A673 (cell line): Measurements from ENCODE around the gene DCTN3. TPM values are rescaled to one million over a fixed set of nuclear protein-coding genes. Genes with fewer than 3 reads are reported as not detected.

Source experiments
- BruUV-seq: library from RNA; stranded (reverse); fragments of 400-500 nt; replicated peaks from 2 replicates; lab custom pipeline; 2021; lab: Mats Ljungman, UMichigan
- CTCF ChIA-PET: fragments of 300-600 bp; sonication (Branson Sonifier 250); formaldehyde crosslinking; loops from one replicate; lab custom pipeline; 2022; ENCODE audit warnings: antibody characterized with exemption; lab: Charles Lee
- POLR2A ChIA-PET: fragments of 300-600 bp; sonication (Branson Sonifier 250); formaldehyde crosslinking; loops from one replicate; lab custom pipeline; 2022; ENCODE audit warnings: antibody characterized with exemption; ENCODE audit not compliant: low non-redundant PET; lab: Charles Lee
- DNase-seq: peaks from one replicate; pipeline ENCODE4 v3.0.0-alpha.2; 2015; ENCODE audit warnings: low spot score
- H3K27ac ChIP-seq: fragments of 200-600 bp; sonication (generic); 2 replicates; pipeline ENCODE4 v1.5.1; 2016; ENCODE audit warnings: mixed run types, low read depth, mild to moderate bottlenecking, mixed read lengths, antibody characterized with exemption, low read length; ENCODE audit not compliant: poor library complexity, severe bottlenecking
- H3K27me3 ChIP-seq: fragments of 200-600 bp; sonication (generic); replicated peaks from 2 replicates; pipeline ENCODE4 v1.6.1; 2017; ENCODE audit warnings: mixed run types, low read depth, mild to moderate bottlenecking, mixed read lengths, antibody characterized with exemption, low read length; ENCODE audit not compliant: insufficient read depth, poor library complexity
- H3K36me3 ChIP-seq: fragments of 200-600 bp; sonication (generic); 2 replicates; pipeline ENCODE4 v1.6.1; 2016; ENCODE audit warnings: mixed run types, mild to moderate bottlenecking, mixed read lengths, antibody characterized with exemption, low read length; ENCODE audit not compliant: insufficient read depth, poor library complexity, severe bottlenecking
- H3K4me1 ChIP-seq: fragments of 200-600 bp; sonication (generic); 2 replicates; pipeline ENCODE4 v1.6.1; 2017; ENCODE audit warnings: mixed run types, mild to moderate bottlenecking, mixed read lengths, antibody characterized with exemption, low read length; ENCODE audit not compliant: insufficient read depth, poor library complexity, severe bottlenecking
- H3K4me3 ChIP-seq: fragments of 200-600 bp; sonication (generic); 2 replicates; pipeline ENCODE4 v1.5.1; 2016; ENCODE audit warnings: low read depth, mixed run types, mild to moderate bottlenecking, mixed read lengths, low read length; ENCODE audit not compliant: poor library complexity, severe bottlenecking
- H3K9me3 ChIP-seq: fragments of 200-600 bp; sonication (generic); 2 replicates; pipeline ENCODE4 v1.6.1; 2016; ENCODE audit warnings: mixed run types, low read depth, mild to moderate bottlenecking, mixed read lengths, antibody characterized with exemption, low read length; ENCODE audit not compliant: poor library complexity, severe bottlenecking
- EZH2 ChIP-seq: fragments of 200-600 bp; sonication (generic); IDR thresholded peaks from 2 replicates; pipeline ENCODE4 v1.6.1; 2017; ENCODE audit warnings: borderline replicate concordance, low read depth, mild to moderate bottlenecking, mixed read lengths, antibody characterized with exemption, low read length; ENCODE audit not compliant: poor library complexity, severe bottlenecking
- intact Hi-C: fragments of 100-400 bp; cut with micrococcal nuclease; formaldehyde crosslinking; loops from one replicate; pipeline ENCODE4 v1.10.0; 2022; ENCODE audit not compliant: unreplicated experiment
- total RNA-seq: library from RNA; stranded (reverse); gene quantifications from 2 replicates; pipeline ENCODE4 v1.2.3, GENCODE V29; 2021
- TF ChIP-seq, protein P1 (sequence below): fragments of 300-800, 200-600 bp; sonication (generic); conservative IDR thresholded peaks from 2 replicates; pipeline ENCODE4 v1.5.1; 2017; ENCODE audit warnings: low read depth, mild to moderate bottlenecking, antibody characterized with exemption, low read length, moderate library complexity, mixed read lengths

Gene DCTN3
- total RNA-seq, 1 experiment from 2014 or later: 79.3 TPM

GRCh38 chr9:34573599-34574325 lies 46.5 kb downstream of the DCTN3 start:
- H3K27ac ChIP-seq: no peak overlapping the region
- TF ChIP-seq, protein P1, sequence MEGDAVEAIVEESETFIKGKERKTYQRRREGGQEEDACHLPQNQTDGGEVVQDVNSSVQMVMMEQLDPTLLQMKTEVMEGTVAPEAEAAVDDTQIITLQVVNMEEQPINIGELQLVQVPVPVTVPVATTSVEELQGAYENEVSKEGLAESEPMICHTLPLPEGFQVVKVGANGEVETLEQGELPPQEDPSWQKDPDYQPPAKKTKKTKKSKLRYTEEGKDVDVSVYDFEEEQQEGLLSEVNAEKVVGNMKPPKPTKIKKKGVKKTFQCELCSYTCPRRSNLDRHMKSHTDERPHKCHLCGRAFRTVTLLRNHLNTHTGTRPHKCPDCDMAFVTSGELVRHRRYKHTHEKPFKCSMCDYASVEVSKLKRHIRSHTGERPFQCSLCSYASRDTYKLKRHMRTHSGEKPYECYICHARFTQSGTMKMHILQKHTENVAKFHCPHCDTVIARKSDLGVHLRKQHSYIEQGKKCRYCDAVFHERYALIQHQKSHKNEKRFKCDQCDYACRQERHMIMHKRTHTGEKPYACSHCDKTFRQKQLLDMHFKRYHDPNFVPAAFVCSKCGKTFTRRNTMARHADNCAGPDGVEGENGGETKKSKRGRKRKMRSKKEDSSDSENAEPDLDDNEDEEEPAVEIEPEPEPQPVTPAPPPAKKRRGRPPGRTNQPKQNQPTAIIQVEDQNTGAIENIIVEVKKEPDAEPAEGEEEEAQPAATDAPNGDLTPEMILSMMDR: no peak
- TF ChIP-seq EZH2: no peak
- intact Hi-C loops: no loop called here
- POLR2A ChIA-PET: no interaction called here
- H3K4me1 ChIP-seq: peaks cover 14% of the 10 kb centered on the region
- CTCF ChIA-PET: no interaction called here
- no peak for DNase-seq
- peaks cover 7% of the 10 kb centered on the region for H3K27me3 ChIP-seq
- no peaks in the 10 kb centered on the region for H3K9me3 ChIP-seq
- H3K36me3 ChIP-seq: no peaks in the 10 kb centered on the region
- H3K4me3 ChIP-seq: no peak overlapping the region
- no TSS peak for BruUV-seq

DNA sequence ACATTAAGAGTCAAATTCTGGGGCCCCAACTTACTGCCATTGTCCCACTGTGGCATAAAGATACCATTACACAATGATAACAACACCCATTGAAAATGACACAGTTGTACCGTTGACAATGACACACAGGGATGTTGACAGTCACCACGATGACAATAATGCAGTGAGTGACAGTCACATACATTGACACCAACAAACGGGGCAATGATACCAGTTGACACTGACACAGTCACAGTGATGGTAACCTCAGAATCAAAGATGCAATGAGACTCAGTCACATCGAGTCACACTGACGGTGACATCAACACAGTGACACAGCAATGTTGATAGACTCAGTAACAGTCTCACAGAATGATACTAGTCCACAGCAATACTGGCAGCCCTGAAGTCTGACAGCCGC lies 47.7 kb downstream of the DCTN3 start:
- ChIA-PET CTCF (no interaction called here), POLR2A (no interaction called here)
- DNase-seq: no peak
- Histone ChIP-seq H3K9me3 (no peaks in the 10 kb centered on the region), H3K27ac (no peak overlapping the region), H3K27me3 (no peaks in the 10 kb centered on the region), H3K4me3 (no peak overlapping the region), H3K36me3 (no peaks in the 10 kb centered on the region), H3K4me1 (peaks cover 4% of the 10 kb centered on the region)
- intact Hi-C loops: no loop called here
- no TSS peak for BruUV-seq
- no peak for TF ChIP-seq EZH2
- TF ChIP-seq, protein P1: no peak

DNA sequence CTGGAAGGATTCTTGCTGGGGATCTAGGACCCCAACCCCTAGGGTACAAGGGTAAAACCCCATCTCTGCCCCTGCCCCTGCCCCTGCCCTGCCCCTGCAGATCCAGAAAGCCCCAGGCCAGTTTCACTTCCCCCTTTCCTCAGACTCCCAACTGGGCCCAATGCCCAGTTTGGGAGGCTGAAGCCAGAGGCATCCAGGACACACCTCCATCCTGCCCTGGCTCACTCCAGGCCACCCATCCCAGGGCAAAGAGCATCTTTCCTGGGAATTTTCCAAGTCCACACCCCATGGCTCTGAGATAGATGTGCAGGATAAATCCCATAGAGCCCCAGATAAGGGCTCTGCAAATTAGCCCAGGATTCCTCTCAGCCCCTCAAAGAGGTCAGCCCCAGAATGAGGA lies 48.2 kb downstream of the DCTN3 start:
- no peak overlapping the region for H3K4me3 ChIP-seq
- no peaks in the 10 kb centered on the region for H3K36me3 ChIP-seq
- intact Hi-C loops: no loop called here
- H3K9me3 ChIP-seq: no peaks in the 10 kb centered on the region
- ChIA-PET CTCF (interaction anchor here (0.6 kb wide), 1 partner anchor 195 kb away, joined by 3 read pairs; no protein-coding TSS in a partner anchor), POLR2A (no interaction called here)
- no peak for DNase-seq
- no peak overlapping the region for H3K27ac ChIP-seq
- no TSS peak for BruUV-seq
- no peak for TF ChIP-seq EZH2
- TF ChIP-seq, protein P1: no peak
- H3K27me3 ChIP-seq: no peaks in the 10 kb centered on the region
- peaks cover 3% of the 10 kb centered on the region for H3K4me1 ChIP-seq
